B cell (primary cell): ENCODE results near the gene DAB2IP. TPM values are rescaled to one million over a fixed set of nuclear protein-coding genes. Genes with fewer than 3 reads are reported as not detected.

Experiments
- ATAC-seq: fragments of 200-7000 bp; cut with Tn5 transposase; one replicate; pipeline ENCODE4 v1.10.0; 2021; ENCODE audit warnings: low read depth, mild to moderate bottlenecking, moderate number of reproducible peaks, moderate library complexity
- CTCF ChIA-PET: fragments of 350-600 bp; sonication (Branson Sonifier 250); formaldehyde crosslinking; loops from one replicate; lab custom pipeline; 2021; ENCODE audit warnings: antibody characterized with exemption, inconsistent platforms; lab: Charles Lee
- POLR2A ChIA-PET: fragments of 350-600 bp; sonication (Branson Sonifier 250); formaldehyde crosslinking; loops from one replicate; lab custom pipeline; 2021; ENCODE audit warnings: antibody characterized with exemption; lab: Charles Lee
- DNase-seq: peaks from one replicate; pipeline ENCODE4 v3.0.0; 2013
- H2AFZ ChIP-seq: 2 replicates; pipeline ENCODE4 v1.6.1; 2012; ENCODE audit warnings: mild to moderate bottlenecking, low read depth, low read length; ENCODE audit not compliant: insufficient read depth, poor library complexity, severe bottlenecking
- H3K27ac ChIP-seq, 2 donors: 1 replicate in 1 of 2; 2 replicates in 1 of 2; pipeline ENCODE4 v1.5.1; 2012 to 2013; ENCODE audit warnings: low read length in 2 of 2, mild to moderate bottlenecking in 2 of 2, moderate library complexity in 1 of 2
- H3K27me3 ChIP-seq, 4 experiments: fragments of 200-600 bp in 1 of 4; sonication (generic) in 1 of 4; replicated peaks in 1 of 4; 1 replicate in 2 of 4; 2 replicates in 2 of 4; pipeline versions ENCODE4 v1.6.1 to v1.7.0; 2013 to 2016; ENCODE audit warnings: low read length in 3 of 4, mild to moderate bottlenecking in 2 of 4, mixed read lengths in 1 of 4, moderate library complexity in 1 of 4; ENCODE audit not compliant: insufficient read depth in 4 of 4, control insufficient read depth in 3 of 4; ENCODE audit errors: control extremely low read depth in 1 of 4
- H3K36me3 ChIP-seq, 2 experiments: replicated peaks in 1 of 2; 1 replicate in 1 of 2; 2 replicates in 1 of 2; pipeline versions ENCODE4 v1.6.1 to v1.7.1; 2013; ENCODE audit warnings: low read length in 1 of 2; ENCODE audit not compliant: insufficient read depth in 2 of 2, control insufficient read depth in 1 of 2; ENCODE audit errors: control extremely low read depth in 1 of 2, extremely low read depth in 1 of 2
- H3K4me1 ChIP-seq, 2 donors: fragments of 200-600 bp in 1 of 2; sonication (generic) in 1 of 2; 1 replicate in 1 of 2; 2 replicates in 1 of 2; pipeline versions ENCODE4 v1.5.1 to v1.6.1; 2013 to 2017; ENCODE audit warnings: low read length in 2 of 2; ENCODE audit not compliant: control insufficient read depth in 2 of 2, insufficient read depth in 2 of 2
- H3K4me2 ChIP-seq: replicated peaks from 2 replicates; pipeline ENCODE3; 2012; ENCODE audit warnings: mild to moderate bottlenecking, low read depth, low read length; ENCODE audit not compliant: poor library complexity, severe bottlenecking
- H3K4me3 ChIP-seq, 5 experiments: fragments of 200-600 bp in 1 of 5; sonication (generic) in 1 of 5; 1 replicate in 3 of 5; 2 replicates in 2 of 5; pipeline versions ENCODE4 v1.5.1 to v1.7.0; 2011 to 2016; ENCODE audit warnings: low read length in 4 of 5, mild to moderate bottlenecking in 4 of 5, low read depth in 2 of 5, control low read depth in 1 of 5, moderate library complexity in 1 of 5; ENCODE audit not compliant: insufficient read depth in 1 of 5; ENCODE audit errors: control extremely low read depth in 1 of 5, extremely low read depth in 1 of 5
- H3K79me2 ChIP-seq: fragments of 200-600 bp; sonication (generic); one replicate; pipeline ENCODE4 v1.6.0; 2016; ENCODE audit warnings: low read length; ENCODE audit not compliant: control insufficient read depth, insufficient read depth
- H3K9ac ChIP-seq: fragments of 200-600 bp; sonication (generic); 2 replicates; pipeline ENCODE4 v1.6.1; 2017; ENCODE audit warnings: mild to moderate bottlenecking, low read length, moderate library complexity
- H3K9me3 ChIP-seq, 3 donors: one replicate each; pipeline versions ENCODE4 v1.6.1 to v1.7.1; 2013; ENCODE audit warnings: low read length in 2 of 3; ENCODE audit not compliant: control insufficient read depth in 2 of 3, insufficient read depth in 1 of 3; ENCODE audit errors: control extremely low read depth in 1 of 3
- H4K20me1 ChIP-seq: 2 replicates; pipeline ENCODE4 v1.6.0; 2012; ENCODE audit warnings: mild to moderate bottlenecking, low read length; ENCODE audit not compliant: insufficient read depth, control insufficient read depth, poor library complexity, severe bottlenecking
- H3K27ac Mint-ChIP-seq: one replicate; pipeline ENCODE4 v1.8.0; 2021; ENCODE audit warnings: mixed read lengths
- H3K27me3 Mint-ChIP-seq: one replicate; pipeline ENCODE4 v1.8.0; 2021; ENCODE audit warnings: mixed read lengths
- H3K4me1 Mint-ChIP-seq: one replicate; pipeline ENCODE4 v1.8.0; 2021; ENCODE audit warnings: mixed read lengths
- H3K4me3 Mint-ChIP-seq: one replicate; pipeline ENCODE4 v1.8.0; 2021; ENCODE audit warnings: mixed read lengths
- H3K9me3 Mint-ChIP-seq: one replicate; pipeline ENCODE4 v1.8.0; 2022; ENCODE audit warnings: mixed read lengths; ENCODE audit not compliant: insufficient read depth
- EZH2 ChIP-seq: IDR thresholded peaks from 2 replicates; pipeline ENCODE4 v1.6.1; 2012; ENCODE audit warnings: borderline replicate concordance, low read depth, mild to moderate bottlenecking, moderate library complexity, low read length; ENCODE audit not compliant: insufficient read depth, poor library complexity, severe bottlenecking
- WGBS: methylation state at CpG from one replicate; pipeline ENCODE4 v1.1.5; 2013; ENCODE audit warnings: missing lambda C conversion rate; ENCODE audit not compliant: insufficient coverage; 5-methylcytosine and 5-hydroxymethylcytosine counted together
- intact Hi-C: fragments of 100-400 bp; cut with micrococcal nuclease; formaldehyde crosslinking; loops from one replicate; pipeline ENCODE4 v1.10.0; 2022
- polyA plus RNA-seq: library from polyadenylated mRNA; depleted of rRNA; stranded (reverse); fragments of >200 nt; gene quantifications from 2 replicates; pipeline ENCODE4 v1.2.3, GENCODE V29; 2012
- total RNA-seq, 2 donors: library from RNA; stranded (reverse); fragments of 120-200 nt in 1 of 2; gene quantifications; 1 replicate in 1 of 2; 2 replicates in 1 of 2; pipeline versions ENCODE4 v1.2.3 to v1.2.4, GENCODE V29; 2013 to 2022
- TF ChIP-seq, protein P1 (sequence below): fragments of 200-600 bp; IDR thresholded peaks from one replicate; pipeline ENCODE4 v1.8.0; 2022; ENCODE audit warnings: antibody characterized with exemption, mild to moderate bottlenecking

Gene DAB2IP
- total and polyA plus RNA-seq, 2 donors (not counting 1 experiment from before 2014, with no cell fraction given) = 1.1 to 3.9 TPM

DNA sequence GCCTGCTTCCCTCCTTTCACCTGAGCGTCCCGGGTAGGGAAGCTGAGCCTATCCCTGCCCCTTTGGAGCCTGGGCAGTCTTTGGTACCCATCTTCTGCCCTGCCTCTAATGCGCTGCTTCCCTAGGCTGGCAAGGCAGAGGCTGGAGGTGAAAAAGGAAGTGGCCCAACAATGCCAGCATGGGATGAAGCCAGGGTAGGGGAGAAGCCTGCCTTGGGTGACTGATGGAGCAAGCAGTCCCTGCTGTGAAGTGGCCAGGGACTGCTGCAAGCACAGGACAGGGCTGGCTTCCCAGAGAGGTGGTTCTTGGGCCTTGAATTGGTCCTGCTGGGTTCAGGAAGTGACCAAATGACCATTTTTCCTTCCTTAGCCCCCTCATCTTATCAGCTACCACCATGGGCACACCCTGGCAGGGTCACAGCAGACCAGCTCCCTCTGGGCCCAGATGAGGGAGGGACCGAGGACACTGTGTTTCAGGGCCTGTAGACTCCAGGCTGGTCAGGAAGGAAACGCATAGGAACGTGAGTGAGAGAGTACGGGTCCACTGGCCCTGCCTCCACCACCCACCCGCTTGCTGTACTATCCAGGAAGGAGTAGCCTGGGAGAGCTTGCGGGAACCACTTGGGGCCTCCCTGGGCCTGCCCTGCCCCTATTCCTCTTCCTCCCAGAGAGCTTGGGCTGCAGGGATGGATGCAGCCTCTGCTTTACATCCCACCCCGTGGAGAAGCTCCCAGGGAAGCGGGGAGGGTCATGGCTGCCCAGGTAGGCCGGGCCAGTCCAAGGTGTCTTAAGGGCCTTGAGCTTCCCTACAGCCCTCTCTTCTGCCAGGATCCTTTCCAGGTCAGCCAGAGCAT, 102.6 kb downstream of the DAB2IP start:
- ATAC-seq = no peak
- no peak overlapping the region for H3K27ac ChIP-seq
- H3K27me3 ChIP-seq = no peaks in the 10 kb centered on the region
- H3K27ac Mint-ChIP-seq = no peak overlapping the region
- H3K4me3 Mint-ChIP-seq = no peak overlapping the region
- intact Hi-C loops = no loop called here
- no peaks in the 10 kb centered on the region for H3K4me1 Mint-ChIP-seq
- H4K20me1 ChIP-seq = no peaks in the 10 kb centered on the region
- H3K4me2 ChIP-seq = no peak overlapping the region
- WGBS = 96% methylated on average over 9 of the region's 12 CpGs
- H3K79me2 ChIP-seq = no peaks in the 10 kb centered on the region
- H3K9me3 ChIP-seq = no peaks in the 10 kb centered on the region
- TF ChIP-seq EZH2 = no peak
- TF ChIP-seq, protein P1, sequence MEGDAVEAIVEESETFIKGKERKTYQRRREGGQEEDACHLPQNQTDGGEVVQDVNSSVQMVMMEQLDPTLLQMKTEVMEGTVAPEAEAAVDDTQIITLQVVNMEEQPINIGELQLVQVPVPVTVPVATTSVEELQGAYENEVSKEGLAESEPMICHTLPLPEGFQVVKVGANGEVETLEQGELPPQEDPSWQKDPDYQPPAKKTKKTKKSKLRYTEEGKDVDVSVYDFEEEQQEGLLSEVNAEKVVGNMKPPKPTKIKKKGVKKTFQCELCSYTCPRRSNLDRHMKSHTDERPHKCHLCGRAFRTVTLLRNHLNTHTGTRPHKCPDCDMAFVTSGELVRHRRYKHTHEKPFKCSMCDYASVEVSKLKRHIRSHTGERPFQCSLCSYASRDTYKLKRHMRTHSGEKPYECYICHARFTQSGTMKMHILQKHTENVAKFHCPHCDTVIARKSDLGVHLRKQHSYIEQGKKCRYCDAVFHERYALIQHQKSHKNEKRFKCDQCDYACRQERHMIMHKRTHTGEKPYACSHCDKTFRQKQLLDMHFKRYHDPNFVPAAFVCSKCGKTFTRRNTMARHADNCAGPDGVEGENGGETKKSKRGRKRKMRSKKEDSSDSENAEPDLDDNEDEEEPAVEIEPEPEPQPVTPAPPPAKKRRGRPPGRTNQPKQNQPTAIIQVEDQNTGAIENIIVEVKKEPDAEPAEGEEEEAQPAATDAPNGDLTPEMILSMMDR = no peak
- H3K36me3 ChIP-seq = no peaks in the 10 kb centered on the region
- POLR2A ChIA-PET = no interaction called here
- no peak overlapping the region for H3K4me3 ChIP-seq
- H3K9me3 Mint-ChIP-seq = no peaks in the 10 kb centered on the region
- no peaks in the 10 kb centered on the region for H3K27me3 Mint-ChIP-seq
- H2AFZ ChIP-seq = no peak overlapping the region
- CTCF ChIA-PET = no interaction called here
- no peak overlapping the region for H3K9ac ChIP-seq
- no peaks in the 10 kb centered on the region for H3K4me1 ChIP-seq
- DNase-seq = no peak

DNA sequence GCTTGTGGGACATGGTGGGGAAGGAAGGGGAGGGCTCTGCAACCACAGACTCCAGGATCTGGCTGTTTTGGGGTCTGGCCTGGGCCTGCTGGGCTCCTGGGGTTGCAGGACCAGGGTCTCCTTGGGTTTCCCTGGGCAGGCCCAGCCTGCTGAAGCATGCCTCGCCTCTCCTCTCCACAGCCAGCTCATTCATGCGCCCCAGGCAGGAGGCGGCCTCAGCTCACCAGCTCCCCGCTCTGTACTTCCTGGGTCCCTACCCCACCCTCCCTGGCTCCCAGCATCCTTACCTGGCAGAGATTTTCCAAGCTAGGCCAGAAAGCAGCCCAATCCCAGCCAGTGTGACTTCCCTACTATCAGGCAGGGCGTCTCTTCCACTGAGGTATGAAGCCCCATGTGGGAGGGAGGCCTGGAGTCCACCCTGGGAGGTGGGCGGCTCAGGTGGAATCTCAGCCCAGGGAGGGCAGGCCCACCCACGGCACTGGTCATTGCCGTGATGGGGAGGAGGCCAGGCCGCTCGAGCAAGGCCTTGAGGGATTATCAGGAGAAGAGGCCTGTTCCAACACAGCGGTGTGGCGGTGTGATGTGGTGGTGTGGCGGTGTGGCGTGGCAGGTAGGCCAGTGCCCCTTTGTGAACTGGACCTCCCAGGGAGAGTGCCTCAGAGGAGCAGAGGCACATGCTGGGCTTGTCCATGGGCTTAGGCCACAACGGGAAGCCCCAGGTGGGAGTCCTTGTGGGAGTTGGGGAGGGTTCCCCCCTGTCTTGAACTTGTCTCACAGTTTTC, 103.4 kb downstream of the DAB2IP start:
- no peaks in the 10 kb centered on the region for H3K27me3 ChIP-seq
- no peak overlapping the region for H3K4me3 ChIP-seq
- no peak overlapping the region for H3K9ac ChIP-seq
- no peaks in the 10 kb centered on the region for H3K4me1 ChIP-seq
- ATAC-seq (no peak), DNase-seq (no peak)
- Mint-ChIP-seq H3K27ac (no peak overlapping the region), H3K9me3 (no peaks in the 10 kb centered on the region), H3K4me3 (no peak overlapping the region), H3K4me1 (no peaks in the 10 kb centered on the region), H3K27me3 (no peaks in the 10 kb centered on the region)
- H3K4me2 ChIP-seq = no peak overlapping the region
- H3K79me2 ChIP-seq = no peaks in the 10 kb centered on the region
- POLR2A ChIA-PET = no interaction called here
- CTCF ChIA-PET = no interaction called here
- H4K20me1 ChIP-seq = no peaks in the 10 kb centered on the region
- no peak overlapping the region for H3K27ac ChIP-seq
- TF ChIP-seq EZH2 = no peak
- TF ChIP-seq, protein P1 = no peak
- WGBS = 97% methylated on average over 13 of the region's 15 CpGs
- no peaks in the 10 kb centered on the region for H3K36me3 ChIP-seq
- H2AFZ ChIP-seq = no peak overlapping the region
- intact Hi-C loops = no loop called here
- no peaks in the 10 kb centered on the region for H3K9me3 ChIP-seq
